T-cell (primary cell): ENCODE data around the gene HTR3A. TPM values are rescaled to one million over a fixed set of nuclear protein-coding genes. Genes with fewer than 3 reads are reported as not detected.

Experiments
- ATAC-seq, 4 experiments: fragments of 200-7000 bp in 3 of 4; fragments of 150-1000 bp in 1 of 4; cut with Tn5 transposase; replicated peaks in 1 of 4; 1 replicate in 3 of 4; 2 replicates in 1 of 4; pipeline ENCODE4 v1.10.0; 2021; ENCODE audit warnings: moderate library complexity in 3 of 4, mild to moderate bottlenecking in 2 of 4, moderate number of reproducible peaks in 1 of 4
- CTCF ChIA-PET, 2 donors: fragments of 300-600 bp; sonication (Branson Sonifier 250); formaldehyde crosslinking; loops; one replicate each; lab custom pipeline; 2022; ENCODE audit warnings: antibody characterized with exemption in 2 of 2; lab: Charles Lee
- POLR2A ChIA-PET, 2 donors: fragments of 300-600 bp; sonication (Branson Sonifier 250); formaldehyde crosslinking; loops; one replicate each; lab custom pipeline; 2022; ENCODE audit warnings: antibody characterized with exemption in 2 of 2; lab: Charles Lee
- DNase-seq, 35 experiments: peaks; one replicate each; pipeline versions ENCODE4 v3.0.0 to v3.0.0-alpha.2; 2013 to 2023
- H3K27ac ChIP-seq: one replicate; pipeline ENCODE4 v1.5.1; 2013; ENCODE audit warnings: low read length
- H3K27me3 ChIP-seq, 2 experiments: replicated peaks in 1 of 2; 1 replicate in 1 of 2; 2 replicates in 1 of 2; pipeline versions ENCODE4 v1.6.1 to v1.7.0; 2013; ENCODE audit warnings: low read length in 1 of 2, mixed read lengths in 1 of 2; ENCODE audit not compliant: control insufficient read depth in 2 of 2, insufficient read depth in 2 of 2; ENCODE audit errors: extremely low read depth in 1 of 2
- H3K36me3 ChIP-seq, 2 donors: 1 replicate in 1 of 2; 2 replicates in 1 of 2; pipeline versions ENCODE4 v1.6.1 to v1.7.0; 2013; ENCODE audit warnings: low read length in 1 of 2; ENCODE audit not compliant: control insufficient read depth in 2 of 2, insufficient read depth in 1 of 2; ENCODE audit errors: extremely low read depth in 1 of 2
- H3K4me1 ChIP-seq, 2 experiments: 1 replicate in 1 of 2; 2 replicates in 1 of 2; pipeline versions ENCODE4 v1.6.1 to v1.7.0; 2013; ENCODE audit warnings: low read length in 2 of 2, mixed read lengths in 1 of 2; ENCODE audit not compliant: insufficient read depth in 2 of 2, control insufficient read depth in 1 of 2; ENCODE audit errors: extremely low read depth in 1 of 2
- H3K4me3 ChIP-seq, 2 donors: 1 replicate in 1 of 2; 2 replicates in 1 of 2; pipeline versions ENCODE4 v1.5.1 to v1.7.0; 2013; ENCODE audit warnings: mild to moderate bottlenecking in 2 of 2, low read length in 1 of 2, moderate library complexity in 1 of 2; ENCODE audit not compliant: control insufficient read depth in 1 of 2; ENCODE audit errors: extremely low read depth in 1 of 2
- H3K9me3 ChIP-seq: 2 replicates; pipeline ENCODE4 v1.7.0; 2013
- H3K27ac Mint-ChIP-seq, 2 donors: one replicate each; pipeline ENCODE4 v1.8.0; 2020 to 2021; ENCODE audit warnings: mild to moderate bottlenecking in 2 of 2, mixed read lengths in 2 of 2
- H3K27me3 Mint-ChIP-seq, 2 donors: one replicate each; pipeline ENCODE4 v1.8.0; 2021 to 2022; ENCODE audit warnings: mixed read lengths in 2 of 2
- H3K36me3 Mint-ChIP-seq: one replicate; pipeline ENCODE4 v1.8.0; 2021; ENCODE audit warnings: mixed read lengths
- H3K4me1 Mint-ChIP-seq, 3 donors: one replicate each; pipeline ENCODE4 v1.8.0; 2020 to 2022; ENCODE audit warnings: mixed read lengths in 3 of 3, mild to moderate bottlenecking in 1 of 3
- H3K4me3 Mint-ChIP-seq, 3 donors: one replicate each; pipeline ENCODE4 v1.8.0; 2020 to 2022; ENCODE audit warnings: mild to moderate bottlenecking in 3 of 3, mixed read lengths in 3 of 3, moderate library complexity in 3 of 3
- H3K9me3 Mint-ChIP-seq, 3 donors: one replicate each; pipeline ENCODE4 v1.8.0; 2020 to 2022; ENCODE audit warnings: mixed read lengths in 3 of 3
- WGBS: methylation state at CpG from one replicate; pipeline ENCODE4 v1.1.5; 2013; ENCODE audit warnings: missing lambda C conversion rate; ENCODE audit not compliant: insufficient coverage; 5-methylcytosine and 5-hydroxymethylcytosine counted together
- total RNA-seq, 35 experiments: library from RNA in 6 of 35; stranded (reverse) in 6 of 35; fragments of 120-200 nt in 1 of 35; gene quantifications; one replicate each; pipeline versions ENCODE4 v1.2.1 to v1.2.4 and lab custom pipeline; 2013 to 2026

HTR3A gene
- total RNA-seq, 5 donors from 2014 or later (not counting 1 experiment from before 2014, with no cell fraction given): 0.13 TPM; not detected in 4

- Histone ChIP-seq H3K36me3 (no peaks in the 10 kb centered on the region), H3K4me1 (no peaks in the 10 kb centered on the region), H3K4me3 (no peak overlapping the region), H3K9me3 (no peaks in the 10 kb centered on the region), H3K27me3 (peaks cover 0 to 30% of the 10 kb centered on the region in 2 experiments), H3K27ac (no peak overlapping the region)
- DNase-seq: no peak
- H3K27ac Mint-ChIP-seq: no peak overlapping the region
- no peaks in the 10 kb centered on the region for H3K9me3 Mint-ChIP-seq
- no peak overlapping the region for H3K4me3 Mint-ChIP-seq
- ChIA-PET POLR2A (no interaction called here), CTCF (no interaction called here)
- WGBS: 79% methylated on average over 6 of the region's 10 CpGs
- peaks cover 30 to 35% of the 10 kb centered on the region in 2 donors for H3K27me3 Mint-ChIP-seq
- ATAC-seq: no peak
- no peaks in the 10 kb centered on the region for H3K36me3 Mint-ChIP-seq
- no peaks in the 10 kb centered on the region for H3K4me1 Mint-ChIP-seq
Measured at GRCh38 chr11:113952070-113952469, 22.8 kb upstream of the HTR3A start.

DNA sequence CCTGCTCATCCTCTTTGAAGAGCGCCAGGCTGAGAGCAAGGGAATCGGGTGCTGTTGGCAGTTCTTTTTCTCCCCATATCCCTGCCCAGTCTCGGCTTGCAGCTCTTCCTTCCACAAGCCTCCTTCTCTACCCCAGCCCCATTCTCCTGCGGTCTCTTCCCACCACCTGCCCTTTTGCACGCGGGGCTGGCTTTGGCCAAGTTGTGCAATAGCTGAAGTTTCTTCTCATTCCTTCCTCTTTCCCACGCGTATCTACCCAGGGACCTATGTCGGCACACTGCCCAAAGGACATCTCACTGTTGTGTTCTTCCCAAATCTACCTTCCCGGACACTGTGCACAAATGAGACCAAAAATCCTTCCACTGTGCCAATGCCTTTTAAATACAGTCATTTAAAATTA is 22.3 kb upstream of the HTR3A start:
- Histone ChIP-seq H3K4me3 (no peak overlapping the region), H3K36me3 (no peaks in the 10 kb centered on the region), H3K27me3 (peaks cover 0 to 28% of the 10 kb centered on the region in 2 experiments), H3K4me1 (no peaks in the 10 kb centered on the region), H3K27ac (no peak overlapping the region), H3K9me3 (no peaks in the 10 kb centered on the region)
- DNase-seq: no peak
- WGBS: 61% methylated on average over 10 of the region's 10 CpGs
- Mint-ChIP-seq H3K9me3 (no peaks in the 10 kb centered on the region), H3K4me1 (no peaks in the 10 kb centered on the region), H3K4me3 (no peak overlapping the region), H3K27ac (no peak overlapping the region), H3K36me3 (no peaks in the 10 kb centered on the region), H3K27me3 (peaks cover 30 to 35% of the 10 kb centered on the region in 2 donors)
- no peak for ATAC-seq
- POLR2A ChIA-PET: no interaction called here
- CTCF ChIA-PET: no interaction called here

- no peak overlapping the region for H3K27ac ChIP-seq
- CTCF ChIA-PET: no interaction called here
- no peaks in the 10 kb centered on the region for H3K36me3 ChIP-seq
- H3K36me3 Mint-ChIP-seq: no peaks in the 10 kb centered on the region
- H3K9me3 ChIP-seq: no peaks in the 10 kb centered on the region
- DNase-seq (no peak), ATAC-seq (no peak)
- H3K27me3 Mint-ChIP-seq: peaks cover 27 to 34% of the 10 kb centered on the region in 2 donors
- no peak overlapping the region for H3K4me3 ChIP-seq
- H3K27ac Mint-ChIP-seq: no peak overlapping the region
- POLR2A ChIA-PET: no interaction called here
- H3K4me1 Mint-ChIP-seq: no peaks in the 10 kb centered on the region
- no peak overlapping the region for H3K4me3 Mint-ChIP-seq
- H3K4me1 ChIP-seq: no peaks in the 10 kb centered on the region
- H3K9me3 Mint-ChIP-seq: no peaks in the 10 kb centered on the region
- 78% methylated on average over 5 of the region's 6 CpGs for WGBS
- H3K27me3 ChIP-seq: peaks cover 0 to 30% of the 10 kb centered on the region in 2 experiments
Measured at GRCh38 chr11:113954235-113954634, 20.7 kb upstream of the HTR3A start.

GRCh38 chr11:113956986-113957385 is 17.9 kb upstream of the HTR3A start:
- no peaks in the 10 kb centered on the region for H3K9me3 Mint-ChIP-seq
- ChIA-PET CTCF (no interaction called here), POLR2A (no interaction called here)
- H3K4me3 Mint-ChIP-seq: no peak overlapping the region
- no peaks in the 10 kb centered on the region for H3K36me3 ChIP-seq
- no peaks in the 10 kb centered on the region for H3K4me1 ChIP-seq
- no peak overlapping the region for H3K27ac ChIP-seq
- H3K36me3 Mint-ChIP-seq: no peaks in the 10 kb centered on the region
- H3K4me3 ChIP-seq: no peak overlapping the region
- no peaks in the 10 kb centered on the region for H3K9me3 ChIP-seq
- ATAC-seq (no peak), DNase-seq (no peak)
- H3K27me3 Mint-ChIP-seq: peaks cover 15 to 21% of the 10 kb centered on the region in 2 donors
- 83% methylated on average over 5 of the region's 9 CpGs for WGBS
- no peak overlapping the region for H3K27ac Mint-ChIP-seq
- H3K27me3 ChIP-seq: peaks cover 0 to 22% of the 10 kb centered on the region in 2 experiments
- no peaks in the 10 kb centered on the region for H3K4me1 Mint-ChIP-seq

- Mint-ChIP-seq H3K9me3 (no peaks in the 10 kb centered on the region), H3K27ac (no peak overlapping the region), H3K4me1 (no peaks in the 10 kb centered on the region), H3K36me3 (no peaks in the 10 kb centered on the region), H3K27me3 (peaks cover 0 to 11% of the 10 kb centered on the region in 2 donors), H3K4me3 (no peak overlapping the region)
- H3K9me3 ChIP-seq: no peaks in the 10 kb centered on the region
- H3K27me3 ChIP-seq: peaks cover 0 to 11% of the 10 kb centered on the region in 2 experiments
- H3K4me1 ChIP-seq: no peaks in the 10 kb centered on the region
- no peak overlapping the region for H3K27ac ChIP-seq
- ATAC-seq: no peak
- CTCF ChIA-PET: no interaction called here
- H3K36me3 ChIP-seq: no peaks in the 10 kb centered on the region
- WGBS: 58% methylated on average over 9 of the region's 9 CpGs
- no peak for DNase-seq
- H3K4me3 ChIP-seq: no peak overlapping the region
- POLR2A ChIA-PET: no interaction called here
Measured at GRCh38 chr11:113960702-113961330, 14.1 kb upstream of the HTR3A start.

DNA sequence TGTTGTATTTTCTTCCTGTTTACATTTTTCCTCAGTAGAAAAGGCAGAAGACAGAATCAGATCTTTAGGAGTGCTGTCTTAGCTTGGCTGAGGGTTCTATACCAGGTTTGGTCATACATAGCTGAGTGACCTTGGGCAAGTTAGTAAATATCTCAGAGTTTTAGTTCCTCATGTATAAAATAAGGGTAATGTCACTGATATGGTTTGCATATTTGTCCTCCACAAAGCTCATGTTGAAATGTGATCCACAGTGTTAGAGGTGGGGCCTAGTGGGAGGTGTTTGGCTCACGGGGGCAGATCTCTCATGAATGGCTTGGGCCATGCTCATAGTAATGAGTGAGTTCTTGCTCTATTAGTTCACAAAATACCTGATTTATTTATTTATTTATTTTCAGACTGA is 7.5 kb upstream of the HTR3A start:
- H3K9me3 ChIP-seq: no peaks in the 10 kb centered on the region
- no peak overlapping the region for H3K4me3 Mint-ChIP-seq
- peaks cover 0 to 6% of the 10 kb centered on the region in 2 experiments for H3K27me3 ChIP-seq
- H3K36me3 Mint-ChIP-seq: no peaks in the 10 kb centered on the region
- no peak for DNase-seq
- no peak overlapping the region for H3K27ac Mint-ChIP-seq
- no peaks in the 10 kb centered on the region for H3K9me3 Mint-ChIP-seq
- no peaks in the 10 kb centered on the region for H3K4me1 Mint-ChIP-seq
- no peak overlapping the region for H3K27ac ChIP-seq
- no peak for ATAC-seq
- ChIA-PET POLR2A (no interaction called here), CTCF (no interaction called here)
- H3K4me3 ChIP-seq: no peak overlapping the region
- no peaks in the 10 kb centered on the region for H3K4me1 ChIP-seq
- no CpG with 5 or more reads among the region's 1 CpG for WGBS
- H3K27me3 Mint-ChIP-seq: peaks cover 1 to 13% of the 10 kb centered on the region in 2 donors
- H3K36me3 ChIP-seq: no peaks in the 10 kb centered on the region
